GM19468 (cell line): ENCODE measurements around the gene ZFR2.

Source experiments
- ATAC-seq: cut with Tn5 transposase; IDR thresholded peaks from one replicate; pipeline ENCODE4 v1.9.1; 2021; ENCODE audit warnings: mild to moderate bottlenecking, moderate library complexity, moderate number of reproducible peaks; ENCODE audit not compliant: unreplicated experiment; ENCODE audit errors: extremely low read depth

ZFR2 gene

GRCh38 chr19:3796358-3796757 is 72.5 kb downstream of the ZFR2 start:
- no peak for ATAC-seq

GRCh38 chr19:3793799-3794198 is 75.0 kb downstream of the ZFR2 start:
- ATAC-seq: no peak

DNA sequence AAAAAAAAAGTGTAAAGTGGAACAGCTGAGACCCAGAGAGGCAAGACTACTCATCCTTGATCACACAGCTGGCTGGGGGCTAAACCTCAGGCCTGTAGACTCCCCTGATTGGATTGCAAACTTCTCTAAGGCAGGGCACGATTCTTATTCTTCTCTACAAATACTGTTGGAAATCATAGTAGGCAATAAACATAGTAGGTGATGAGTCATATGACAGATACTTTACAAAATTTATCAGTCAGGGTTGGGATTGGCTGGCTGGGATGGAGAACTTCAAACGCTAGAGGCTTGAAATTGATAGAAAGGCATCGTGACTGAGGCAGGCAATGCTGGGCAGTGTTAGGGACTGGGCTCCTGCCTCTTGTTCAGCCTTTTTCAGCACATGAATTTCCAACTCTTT is 76.7 kb downstream of the ZFR2 start:
- no peak for ATAC-seq

GRCh38 chr19:3790941-3791340 is 77.9 kb downstream of the ZFR2 start:
- ATAC-seq: no peak

DNA sequence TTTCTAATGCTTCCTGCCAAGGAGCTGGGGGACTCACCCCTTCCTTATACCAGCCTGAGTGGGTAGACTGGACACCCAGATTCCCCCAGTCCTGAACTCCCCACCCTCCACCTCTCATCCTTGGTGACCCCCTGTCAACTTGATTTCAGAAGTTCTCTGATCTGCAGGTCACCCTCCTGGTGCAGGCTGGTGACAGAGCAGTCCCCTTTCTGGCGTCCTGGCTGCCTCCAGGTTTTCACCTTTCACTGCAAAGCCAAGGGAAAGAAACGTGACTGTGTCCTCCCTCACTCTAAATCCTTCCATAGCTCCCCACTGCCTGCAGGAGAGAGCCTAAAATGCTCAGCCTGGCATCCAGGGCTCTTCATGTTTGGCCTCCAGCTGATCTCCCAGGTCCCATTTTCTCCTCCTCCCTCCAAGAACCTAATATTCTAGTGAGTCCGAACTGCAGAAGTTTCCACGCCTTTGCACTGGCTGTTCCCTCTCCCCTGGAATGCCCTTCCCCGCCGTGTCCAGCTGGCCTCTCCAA is 78.6 kb downstream of the ZFR2 start:
- ATAC-seq: no peak

GRCh38 chr19:3788996-3789778 is 79.7 kb downstream of the ZFR2 start:
- ATAC-seq: no peak

DNA sequence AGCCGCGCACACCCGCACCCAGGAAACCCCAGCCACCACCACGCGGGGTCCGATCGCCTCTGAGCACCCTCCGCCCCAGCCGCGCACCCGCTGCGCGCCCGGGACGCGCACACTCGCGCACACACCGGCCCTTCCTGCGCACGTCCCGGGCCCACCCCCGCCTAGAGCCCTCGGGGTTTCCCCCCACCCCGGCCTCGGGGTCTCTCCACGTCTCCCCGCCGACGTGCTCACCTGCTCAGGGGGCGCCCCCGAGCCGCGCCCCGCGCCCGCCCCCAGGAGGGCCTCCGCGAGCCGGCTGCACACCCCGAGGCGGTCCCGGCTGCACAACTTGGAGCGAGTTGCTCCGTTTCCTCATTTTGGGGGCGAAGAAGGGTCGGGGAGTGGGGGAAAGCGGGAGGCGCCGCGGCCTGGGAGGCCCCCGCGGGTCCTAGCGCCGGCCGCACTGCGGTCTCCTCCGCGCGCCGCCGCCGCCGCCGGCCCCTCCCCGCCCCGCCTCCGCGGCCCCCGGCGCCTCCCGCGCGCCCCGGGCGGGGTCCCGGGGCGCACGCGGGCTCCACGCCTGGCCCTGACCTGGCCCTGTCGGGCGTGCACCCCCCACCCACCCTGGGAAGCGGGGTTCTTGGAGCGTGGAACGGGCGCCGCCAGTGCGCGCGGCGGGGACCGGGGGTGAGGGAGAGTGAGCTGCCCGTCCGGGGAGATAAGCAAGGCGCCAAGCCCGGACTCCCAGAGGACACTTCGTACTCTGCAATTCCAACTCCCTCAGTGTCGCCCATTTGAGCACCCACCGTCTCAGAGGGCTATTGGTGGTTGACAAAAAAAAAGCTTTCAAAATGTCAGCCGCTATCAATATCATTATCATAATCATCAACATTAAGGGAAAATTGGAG is 82.7 kb downstream of the ZFR2 start, which contains the start of gene MATK:
Gene MATK (minus strand): TSS at position 444 of the 887 bp plus-strand sequence. CDS start 1,246 bp downstream, outside the sequence.
- ATAC-seq: no peak

DNA sequence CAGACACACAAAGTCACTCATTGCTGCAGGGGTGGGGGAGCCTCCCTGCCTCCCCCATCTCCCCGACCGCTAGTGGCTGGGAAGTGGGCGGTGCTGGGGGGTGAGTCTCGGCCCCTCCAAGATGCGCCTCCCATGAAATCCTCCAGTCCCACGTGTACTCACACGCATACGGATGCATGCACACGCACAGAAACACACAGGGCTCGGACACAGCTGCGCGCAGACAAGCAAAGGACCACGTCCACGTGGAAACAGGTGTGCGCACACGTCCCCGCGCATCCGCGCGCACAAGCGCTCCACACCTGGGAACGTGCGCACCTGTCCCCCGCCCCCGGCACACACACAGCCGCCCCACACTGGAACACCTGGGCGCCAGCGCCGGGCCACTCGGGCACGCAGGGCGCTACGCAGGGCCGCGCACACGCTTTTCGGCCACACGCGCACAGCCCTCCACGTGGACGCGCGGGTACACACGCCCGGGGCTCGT is 83.3 kb downstream of the ZFR2 start:
- ATAC-seq: no peak

DNA sequence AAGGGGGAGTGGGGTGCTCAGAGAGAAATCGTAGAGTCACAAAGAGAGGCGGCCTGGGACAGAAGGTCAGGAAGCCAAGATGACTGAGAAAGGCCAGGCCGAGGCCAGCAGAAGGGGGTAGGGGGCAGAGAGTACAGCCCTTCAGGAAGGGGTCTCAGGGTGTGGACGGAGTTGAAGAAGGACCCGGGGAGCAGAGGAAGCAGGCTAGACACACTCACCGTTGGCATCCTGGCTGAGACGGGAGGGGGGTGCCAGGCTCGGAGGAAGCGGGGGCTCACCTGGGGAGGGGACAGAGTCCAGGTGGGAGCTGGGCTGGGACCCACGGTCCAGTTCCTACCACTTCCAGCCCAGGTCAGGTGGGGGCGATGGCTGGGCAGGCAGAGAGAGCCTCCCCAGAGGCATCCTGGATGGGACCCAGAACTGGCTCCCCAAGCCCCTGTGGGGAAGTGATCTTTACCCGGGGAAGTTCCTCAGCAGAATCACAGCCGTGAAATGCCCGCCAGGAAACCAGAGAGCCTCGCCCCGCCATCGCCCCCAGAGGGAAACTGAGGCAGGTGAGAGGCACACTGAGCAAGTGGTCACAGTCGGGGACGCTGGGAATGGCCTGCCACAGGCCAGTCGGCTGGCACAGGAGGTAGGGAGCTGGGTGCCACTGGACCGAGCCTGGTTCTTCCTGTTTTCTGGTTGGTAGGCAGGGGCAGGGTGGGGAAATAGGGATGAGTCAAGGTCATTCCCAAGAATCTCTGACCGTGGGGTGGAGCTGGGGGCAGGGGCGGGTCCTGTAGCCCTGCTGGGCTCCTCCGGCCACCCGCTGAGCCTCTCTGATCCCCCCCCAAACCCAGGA is 84.0 kb downstream of the ZFR2 start:
- no peak for ATAC-seq

- no peak for ATAC-seq
Measured at GRCh38 chr19:3783660-3784584, 84.9 kb downstream of the ZFR2 start.

DNA sequence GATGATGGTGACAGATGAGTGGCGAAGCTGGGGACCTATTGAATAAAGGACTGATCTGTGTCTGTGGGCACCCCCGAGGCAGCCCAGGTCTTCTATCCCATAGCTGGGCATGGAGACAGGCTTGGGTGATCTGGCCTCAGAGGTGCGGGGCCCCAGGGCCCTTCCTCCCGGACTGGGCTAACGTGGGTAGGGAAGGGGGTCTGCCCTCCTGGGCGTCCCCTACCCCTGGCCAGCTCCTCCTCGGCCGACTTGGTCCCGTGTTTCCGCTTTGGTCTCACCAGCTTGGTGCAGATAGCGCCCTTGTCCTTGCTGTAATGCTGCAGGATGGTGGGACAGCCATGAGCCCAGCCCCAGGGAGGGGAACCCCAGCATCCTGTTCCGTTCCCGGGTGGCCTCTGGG is 85.9 kb downstream of the ZFR2 start:
- ATAC-seq: no peak

DNA sequence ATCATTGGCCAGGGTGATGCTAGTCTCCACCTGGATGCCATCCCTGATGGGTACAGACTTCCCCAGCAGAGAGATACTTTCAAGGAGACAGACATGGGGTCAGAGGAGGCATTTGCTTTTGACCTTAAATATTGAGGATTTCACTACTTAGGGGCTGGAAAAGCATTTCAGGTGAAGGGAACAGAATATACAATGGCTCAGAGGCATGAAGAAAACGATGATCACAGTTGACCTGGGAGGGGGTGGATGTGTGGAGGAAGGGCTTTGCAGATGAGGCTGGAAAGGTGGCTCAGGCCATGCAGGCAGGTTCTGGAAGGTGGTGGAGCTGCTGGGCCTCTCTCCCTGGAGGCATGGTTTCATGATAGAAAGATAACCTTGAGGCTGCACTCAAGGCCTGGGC is 86.5 kb downstream of the ZFR2 start:
- no peak for ATAC-seq

DNA sequence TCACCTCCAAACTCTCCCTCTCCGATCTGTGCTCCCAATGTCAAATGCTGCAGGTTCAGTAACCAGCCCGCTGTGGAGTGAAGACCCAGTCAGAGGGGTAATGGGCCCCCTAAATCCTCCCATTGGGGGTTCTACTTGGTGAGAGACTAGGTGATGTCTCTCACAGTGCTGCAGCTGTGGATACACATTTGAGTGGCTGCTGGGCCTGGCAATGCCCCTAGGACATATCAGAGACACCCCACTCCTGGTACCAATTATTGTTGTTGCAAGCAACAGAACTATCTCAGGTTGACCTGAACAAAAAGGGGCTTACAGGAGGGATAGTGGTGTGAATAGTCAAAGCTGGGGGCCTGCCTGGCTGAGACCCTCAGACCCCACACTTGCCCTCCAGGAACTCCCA is 87.2 kb downstream of the ZFR2 start:
- ATAC-seq: no peak

DNA sequence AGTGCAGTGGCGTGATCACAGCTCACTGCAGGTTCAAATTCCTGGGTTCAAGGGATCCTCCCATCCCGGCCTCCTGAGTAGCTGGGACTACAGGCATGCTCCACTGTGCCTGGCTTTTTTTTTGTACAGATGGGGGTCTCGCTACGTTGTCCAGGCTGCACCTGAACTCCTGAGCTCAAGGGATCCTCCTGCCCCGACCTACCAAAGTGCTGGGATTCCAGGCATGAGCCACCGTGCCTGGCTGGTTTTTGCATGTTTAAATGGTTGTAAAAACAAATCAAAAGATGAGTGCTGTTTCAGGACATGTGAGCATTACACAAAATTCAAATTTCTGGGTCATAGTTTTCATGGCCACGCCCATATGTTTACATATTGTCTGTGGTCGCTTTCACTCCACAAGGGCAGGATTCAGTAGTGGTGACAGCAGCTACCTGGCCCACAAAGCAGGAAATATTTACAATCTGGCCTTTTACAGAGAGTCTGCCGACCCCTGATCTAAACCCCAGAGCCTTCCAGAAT is 88.0 kb downstream of the ZFR2 start:
- no peak for ATAC-seq

DNA sequence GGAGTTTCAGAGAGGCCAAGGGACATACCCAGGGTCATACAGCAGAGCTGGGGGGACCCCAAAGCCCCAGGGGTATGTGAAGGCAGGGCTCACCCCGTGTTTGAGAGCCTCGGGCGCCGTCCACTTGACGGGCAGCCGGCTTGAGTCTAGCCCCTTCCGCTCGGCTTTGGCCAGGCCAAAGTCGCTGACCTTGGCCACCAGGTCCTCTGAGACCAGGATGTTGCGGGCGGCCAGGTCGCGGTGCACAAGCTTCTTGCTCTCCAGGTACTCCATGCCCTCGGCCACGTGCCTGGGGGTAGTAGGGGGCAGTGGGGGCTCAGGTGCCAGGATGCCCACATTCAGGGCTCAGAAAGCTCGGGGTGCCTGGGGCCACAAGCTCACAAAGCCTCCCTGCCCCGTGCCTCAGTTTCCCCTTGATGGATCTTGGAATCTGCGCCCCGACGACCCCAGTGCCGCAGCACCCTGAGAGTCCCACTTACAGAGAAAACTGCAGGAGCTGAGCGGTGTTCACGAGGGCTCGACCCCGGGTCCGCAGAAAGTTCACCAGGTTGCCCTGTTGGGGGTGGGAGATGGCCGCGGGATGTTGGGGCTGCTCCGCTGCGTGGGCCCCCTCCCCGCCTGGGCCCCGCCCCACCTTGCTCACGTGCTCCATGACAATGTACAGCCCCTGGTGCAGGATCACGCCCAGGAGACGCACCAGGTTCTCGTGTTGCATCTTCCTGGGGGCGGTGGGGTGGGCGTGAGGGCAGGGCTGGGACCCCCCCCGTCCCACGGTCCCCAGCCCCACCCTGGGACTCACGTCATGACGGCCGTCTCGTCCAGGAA is 89.7 kb downstream of the ZFR2 start:
- ATAC-seq: no peak

- no peak for ATAC-seq
Measured at GRCh38 chr19:3778104-3778867, 90.6 kb downstream of the ZFR2 start.

GRCh38 chr19:3776479-3777040 is 92.3 kb downstream of the ZFR2 start:
- no peak for ATAC-seq
